Trophoblast cell (in vitro differentiated cells and primary cell): ENCODE results near the gene INTS3.
A peak's percentile ranks its signal among the peaks of the same experiment; 100 is the strongest.

ENCODE experiments used
- DNase-seq, 2 donors: peaks; one replicate each; pipeline ENCODE4 v3.0.0-alpha.2; 2016
- H2AFZ ChIP-seq: 2 replicates; pipeline ENCODE4 v1.6.1; 2013; ENCODE audit warnings: low read length, moderate library complexity, mild to moderate bottlenecking; ENCODE audit not compliant: insufficient read depth, poor library complexity
- H2AK5ac ChIP-seq: 2 replicates; pipeline ENCODE4 v1.6.1; 2013; ENCODE audit warnings: mild to moderate bottlenecking, low read length
- H2BK120ac ChIP-seq: 2 replicates; pipeline ENCODE4 v1.6.1; 2013; ENCODE audit warnings: low read length, mild to moderate bottlenecking, moderate library complexity; ENCODE audit not compliant: insufficient read depth, poor library complexity
- H2BK12ac ChIP-seq: 2 replicates; pipeline ENCODE4 v1.6.1; 2013; ENCODE audit warnings: mild to moderate bottlenecking, low read length, moderate library complexity
- H2BK5ac ChIP-seq: 2 replicates; pipeline ENCODE4 v1.6.1; 2013; ENCODE audit warnings: low read length, low read depth, moderate library complexity, mild to moderate bottlenecking; ENCODE audit not compliant: poor library complexity
- H3K14ac ChIP-seq: 2 replicates; pipeline ENCODE4 v1.6.1; 2013; ENCODE audit warnings: mild to moderate bottlenecking, low read length
- H3K18ac ChIP-seq: 2 replicates; pipeline ENCODE4 v1.6.1; 2013; ENCODE audit warnings: mild to moderate bottlenecking, low read length
- H3K23ac ChIP-seq: 2 replicates; pipeline ENCODE4 v1.6.1; 2013; ENCODE audit warnings: low read length
- H3K27ac ChIP-seq: 2 replicates; pipeline ENCODE4 v1.5.1; 2013; ENCODE audit warnings: low read depth, mild to moderate bottlenecking, inconsistent platforms, low read length, moderate library complexity
- H3K27me3 ChIP-seq: 2 replicates; pipeline ENCODE4 v1.6.1; 2013; ENCODE audit warnings: inconsistent platforms, mild to moderate bottlenecking, low read length, moderate library complexity; ENCODE audit not compliant: insufficient read depth
- H3K36me3 ChIP-seq, 2 experiments: 1 replicate in 1 of 2; 2 replicates in 1 of 2; pipeline ENCODE4 v1.6.1; 2013; ENCODE audit warnings: low read length in 2 of 2, mild to moderate bottlenecking in 2 of 2, moderate library complexity in 1 of 2; ENCODE audit not compliant: insufficient read depth in 2 of 2, control insufficient read depth in 1 of 2
- H3K4ac ChIP-seq: 2 replicates; pipeline ENCODE4 v1.6.1; 2013; ENCODE audit warnings: low read depth, mild to moderate bottlenecking, low read length, moderate library complexity
- H3K4me1 ChIP-seq, 2 experiments: 1 replicate in 1 of 2; 2 replicates in 1 of 2; pipeline ENCODE4 v1.6.1; 2013; ENCODE audit warnings: low read length in 2 of 2, mild to moderate bottlenecking in 2 of 2, moderate library complexity in 1 of 2; ENCODE audit not compliant: insufficient read depth in 2 of 2, control insufficient read depth in 1 of 2
- H3K4me2 ChIP-seq: 2 replicates; pipeline ENCODE4 v1.6.1; 2013; ENCODE audit warnings: inconsistent platforms, mild to moderate bottlenecking, low read length, moderate library complexity
- H3K4me3 ChIP-seq: 2 replicates; pipeline ENCODE4 v1.5.1; 2013; ENCODE audit warnings: mild to moderate bottlenecking, low read depth, low read length, inconsistent platforms
- H3K79me1 ChIP-seq: one replicate; pipeline ENCODE4 v1.6.1; 2013; ENCODE audit warnings: low read length
- H3K79me2 ChIP-seq: 2 replicates; pipeline ENCODE4 v1.6.1; 2013; ENCODE audit warnings: low read length, mild to moderate bottlenecking; ENCODE audit not compliant: control insufficient read depth, insufficient read depth, poor library complexity
- H3K9ac ChIP-seq: 2 replicates; pipeline ENCODE4 v1.6.1; 2013; ENCODE audit warnings: mild to moderate bottlenecking, low read length
- H3K9me3 ChIP-seq: 2 replicates; pipeline ENCODE4 v1.6.1; 2013; ENCODE audit warnings: low read depth, mild to moderate bottlenecking, control low read depth, inconsistent platforms, low read length; ENCODE audit not compliant: insufficient read depth
- H4K12ac ChIP-seq: 2 replicates; pipeline ENCODE4 v1.6.1; 2013; ENCODE audit warnings: low read depth, mild to moderate bottlenecking, low read length, moderate library complexity
- H4K8ac ChIP-seq: 2 replicates; pipeline ENCODE4 v1.6.1; 2013; ENCODE audit warnings: low read depth, mild to moderate bottlenecking, low read length, moderate library complexity
- H4K91ac ChIP-seq: one replicate; pipeline ENCODE4 v1.6.1; 2013; ENCODE audit warnings: low read depth, mild to moderate bottlenecking, low read length, moderate library complexity
- WGBS: extraction: QIAGEN DNeasy Blood & Tissue Kit; methylation state at CpG from one replicate; pipeline ENCODE4 v1.1.7; 2013; ENCODE audit warnings: missing lambda C conversion rate; ENCODE audit not compliant: insufficient read length, insufficient coverage; ENCODE audit errors: extremely low coverage; 5-methylcytosine and 5-hydroxymethylcytosine counted together

INTS3 gene

DNA sequence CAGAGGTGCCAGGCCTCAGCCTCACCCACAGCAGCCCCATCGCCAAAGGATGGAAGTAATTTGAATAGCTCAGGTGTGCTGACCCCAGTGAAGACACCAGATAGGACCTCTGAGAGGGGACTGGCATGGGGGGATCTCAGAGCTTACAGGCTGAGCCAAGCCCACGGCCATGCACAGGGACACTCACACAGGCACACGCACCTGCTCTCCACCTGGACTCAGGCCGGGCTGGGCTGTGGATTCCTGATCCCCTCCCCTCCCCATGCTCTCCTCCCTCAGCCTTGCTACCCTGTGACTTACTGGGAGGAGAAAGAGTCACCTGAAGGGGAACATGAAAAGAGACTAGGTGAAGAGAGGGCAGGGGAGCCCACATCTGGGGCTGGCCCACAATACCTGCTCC is 34.4 kb upstream of the INTS3 start:
- no peak overlapping the region for H3K4me2 ChIP-seq
- H3K36me3 ChIP-seq, result no peaks in the 10 kb centered on the region
- peaks cover 3% of the 10 kb centered on the region for H3K79me2 ChIP-seq
- H3K23ac ChIP-seq, result no peak overlapping the region
- H4K91ac ChIP-seq, result no peak overlapping the region
- no peak overlapping the region for H4K12ac ChIP-seq
- no peaks in the 10 kb centered on the region for H3K9me3 ChIP-seq
- no peak overlapping the region for H3K18ac ChIP-seq
- H3K4ac ChIP-seq, result no peak overlapping the region
- no peak overlapping the region for H3K4me3 ChIP-seq
- H3K4me1 ChIP-seq, result peaks cover 20 to 22% of the 10 kb centered on the region in 2 experiments
- no peak overlapping the region for H2AFZ ChIP-seq
- no peaks in the 10 kb centered on the region for H3K27me3 ChIP-seq
- H3K79me1 ChIP-seq, result peaks cover 12% of the 10 kb centered on the region
- no peak overlapping the region for H2BK5ac ChIP-seq
- no peak overlapping the region for H2AK5ac ChIP-seq
- no peak overlapping the region for H3K14ac ChIP-seq
- H3K27ac ChIP-seq, result no peak overlapping the region
- no peak overlapping the region for H2BK12ac ChIP-seq
- no peak overlapping the region for H4K8ac ChIP-seq
- H2BK120ac ChIP-seq, result no peak overlapping the region
- DNase-seq, result no peak
- H3K9ac ChIP-seq, result no peak overlapping the region
- no CpG with 5 or more reads among the region's 4 CpGs for WGBS

DNA sequence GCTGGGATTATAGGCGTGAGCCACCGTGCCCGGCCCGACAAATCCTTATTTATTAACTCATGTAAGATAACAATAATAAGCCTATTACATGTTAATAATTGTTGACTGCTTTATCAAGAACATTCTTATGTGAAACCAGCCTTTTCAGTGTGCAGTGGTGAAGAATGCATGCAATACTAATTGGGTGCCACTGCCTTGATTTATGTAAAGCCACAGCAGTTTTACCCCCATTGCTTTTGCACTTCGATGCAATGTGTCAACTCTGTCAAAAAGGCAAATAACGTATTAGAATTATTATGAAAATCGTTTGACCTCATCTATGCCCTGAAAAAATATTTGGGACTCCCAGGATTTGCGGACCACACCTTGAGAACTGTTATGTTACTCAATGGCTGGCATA is 31.1 kb upstream of the INTS3 start:
- Histone ChIP-seq H3K4me2 (no peak overlapping the region), H3K27me3 (no peaks in the 10 kb centered on the region), H2BK120ac (no peak overlapping the region), H3K4me3 (no peak overlapping the region), H3K79me2 (peaks cover 3% of the 10 kb centered on the region), H3K9ac (no peak overlapping the region), H2AK5ac (no peak overlapping the region), H3K23ac (no peak overlapping the region), H3K27ac (peak overlapping the region; percentile 24), H3K36me3 (no peaks in the 10 kb centered on the region), H2BK12ac (no peak overlapping the region), H4K12ac (no peak overlapping the region), H3K18ac (no peak overlapping the region), H3K4ac (no peak overlapping the region), H3K14ac (no peak overlapping the region), H3K79me1 (peaks cover 12% of the 10 kb centered on the region), H3K4me1 (peaks cover 16 to 21% of the 10 kb centered on the region in 2 experiments), H2AFZ (no peak overlapping the region), H4K91ac (no peak overlapping the region), H3K9me3 (no peaks in the 10 kb centered on the region), H4K8ac (no peak overlapping the region), H2BK5ac (peak overlapping the region; percentile 32)
- WGBS, result no CpG with 5 or more reads among the region's 8 CpGs
- DNase-seq, result no peak

DNA sequence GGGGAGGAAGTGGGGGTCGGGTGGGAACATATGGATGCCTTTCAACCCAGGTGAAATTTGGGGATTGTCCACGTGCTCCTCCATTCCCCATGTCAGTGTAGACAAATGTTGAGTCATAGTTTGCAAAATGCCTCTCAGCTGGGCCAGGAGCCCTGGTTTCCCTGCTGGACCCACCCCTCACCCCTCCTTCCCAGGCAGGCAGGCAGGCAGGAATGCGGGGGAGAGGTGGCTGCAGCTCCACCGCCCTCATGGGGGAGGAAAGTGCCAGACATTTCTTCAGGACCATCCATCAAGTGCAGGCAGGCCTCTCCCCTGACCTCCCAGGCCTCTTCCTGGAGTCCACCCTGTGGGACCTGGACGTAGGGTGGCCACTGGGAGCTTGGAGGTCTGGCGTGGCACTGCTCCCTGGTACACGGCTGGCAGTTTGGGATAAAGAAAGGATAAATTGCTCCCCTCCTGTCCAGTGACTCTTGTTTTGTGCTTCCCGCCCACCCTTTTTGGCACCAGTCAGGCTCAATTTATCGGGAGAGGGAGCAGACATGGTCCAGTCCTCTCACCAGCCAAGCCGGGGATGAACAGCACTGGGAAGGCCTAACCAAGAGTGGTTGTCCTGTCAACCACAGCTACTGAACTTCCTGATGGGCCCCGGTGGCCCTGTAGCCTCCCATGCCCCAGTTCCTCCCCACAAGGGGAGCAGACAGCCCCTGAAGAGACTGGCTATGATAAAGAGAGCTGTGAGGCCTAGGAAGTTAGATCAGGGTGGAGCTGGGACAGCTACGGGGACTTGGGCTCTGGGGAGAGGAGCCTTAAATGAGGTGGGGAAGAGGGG is 30.4 kb upstream of the INTS3 start:
- Histone ChIP-seq H2BK5ac (peak overlapping the region; percentile 44), H2BK120ac (peak overlapping the region; percentile 62), H2AK5ac (peak overlapping the region; percentile 75), H3K4me2 (no peak overlapping the region), H2AFZ (peak overlapping the region; percentile 80), H4K91ac (peak overlapping the region; percentile 96), H3K9me3 (no peaks in the 10 kb centered on the region), H3K23ac (no peak overlapping the region), H3K27ac (peak overlapping the region; percentile 48), H3K79me1 (peaks cover 12% of the 10 kb centered on the region), H3K36me3 (no peaks in the 10 kb centered on the region), H3K9ac (no peak overlapping the region), H3K18ac (peak overlapping the region; percentile 90), H3K4ac (peak overlapping the region; percentile 75), H4K8ac (peak overlapping the region; percentile 85), H2BK12ac (peak overlapping the region; percentile 97), H3K4me3 (no peak overlapping the region), H3K4me1 (peaks cover 16 to 21% of the 10 kb centered on the region in 2 experiments), H3K27me3 (no peaks in the 10 kb centered on the region), H3K79me2 (peaks cover 3% of the 10 kb centered on the region), H4K12ac (peak overlapping the region; percentile 9), H3K14ac (peak overlapping the region; percentile 38)
- WGBS, result no CpG with 5 or more reads among the region's 12 CpGs
- peak; percentile 46 to 62 for DNase-seq

DNA sequence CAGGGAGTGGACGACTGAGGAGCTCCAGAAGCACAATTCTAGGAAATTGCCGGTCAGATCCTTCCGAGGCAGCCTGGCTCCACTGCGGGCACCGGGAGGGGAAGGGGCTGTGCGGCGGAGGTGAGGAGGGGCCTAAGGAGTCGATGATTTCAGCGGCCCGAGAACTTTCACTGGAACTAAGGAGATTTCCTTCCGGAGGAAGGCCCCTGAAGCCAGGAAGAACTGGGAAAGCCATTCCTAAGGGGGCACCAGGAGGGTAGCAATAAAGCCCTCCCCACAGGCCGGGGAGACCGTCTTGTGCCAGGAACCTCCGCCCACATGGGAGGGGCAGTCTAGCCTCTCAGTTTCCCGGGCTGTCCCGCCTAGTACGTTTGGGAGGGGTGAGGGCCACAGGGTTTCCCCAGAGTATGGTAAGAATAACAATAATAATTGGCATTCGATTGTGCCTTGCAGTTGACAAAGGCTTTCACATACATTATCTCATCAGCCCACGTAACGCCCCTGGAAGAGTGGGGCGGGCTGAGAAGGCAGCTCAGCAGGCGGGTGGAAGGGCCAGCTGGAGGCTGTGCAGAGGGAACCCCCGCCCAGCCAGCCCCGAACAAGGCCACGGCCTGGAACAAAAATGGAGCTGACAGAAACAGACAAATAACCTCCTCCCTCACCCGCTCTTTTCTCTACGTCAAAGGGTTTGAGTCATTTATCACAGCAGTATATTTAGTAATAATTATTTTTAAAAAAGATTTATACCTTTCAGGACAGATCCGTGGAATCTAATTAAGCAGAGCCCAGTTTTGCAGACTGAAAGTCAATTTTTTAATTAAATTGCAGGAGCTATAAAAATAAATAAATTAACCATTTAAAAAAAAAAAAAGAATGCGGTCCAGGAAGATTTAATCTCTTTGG is 29.6 kb upstream of the INTS3 start:
- H2BK120ac ChIP-seq, result peak overlapping the region; percentile 62
- peak overlapping the region; percentile 90 for H3K18ac ChIP-seq
- no peak overlapping the region for H3K9ac ChIP-seq
- no peak overlapping the region for H3K4me3 ChIP-seq
- peak overlapping the region; percentile 48 for H3K27ac ChIP-seq
- H4K8ac ChIP-seq, result peak overlapping the region; percentile 85
- peak overlapping the region; percentile 9 for H4K12ac ChIP-seq
- peak overlapping the region; percentile 44 for H2BK5ac ChIP-seq
- peak overlapping the region; percentile 80 for H2AFZ ChIP-seq
- no peaks in the 10 kb centered on the region for H3K9me3 ChIP-seq
- peak; percentile 11 to 54 for DNase-seq
- H4K91ac ChIP-seq, result peak overlapping the region; percentile 96
- no CpG with 5 or more reads among the region's 29 CpGs for WGBS
- H2AK5ac ChIP-seq, result peak overlapping the region; percentile 75
- H3K23ac ChIP-seq, result no peak overlapping the region
- no peaks in the 10 kb centered on the region for H3K36me3 ChIP-seq
- H2BK12ac ChIP-seq, result peak overlapping the region; percentile 97
- H3K4me1 ChIP-seq, result peaks cover 16 to 21% of the 10 kb centered on the region in 2 experiments
- peak overlapping the region; percentile 38 for H3K14ac ChIP-seq
- H3K4me2 ChIP-seq, result no peak overlapping the region
- peaks cover 3% of the 10 kb centered on the region for H3K79me2 ChIP-seq
- peaks cover 12% of the 10 kb centered on the region for H3K79me1 ChIP-seq
- H3K4ac ChIP-seq, result peak overlapping the region; percentile 75
- H3K27me3 ChIP-seq, result no peaks in the 10 kb centered on the region
